Right lobe of liver (tissue), 6 donors: ENCODE data around the gene ATG5. TPM values are rescaled to one million over a fixed set of nuclear protein-coding genes. Genes with fewer than 3 reads are reported as not detected.
"Not testable (repeated sequence)": the region's sequence is repeated elsewhere in the genome, so short reads cannot be mapped to it uniquely, and the experiment has no call there.

Source experiments
- ATAC-seq, 4 donors: fragments of 200-7000 bp; cut with Tn5 transposase; one replicate each; pipeline ENCODE4 v1.9.1; 2020; ENCODE audit warnings: mild to moderate bottlenecking in 4 of 4, moderate library complexity in 4 of 4
- DNase-seq, 3 donors: peaks; one replicate each; pipeline ENCODE4 v3.0.0-alpha.2; 2020
- H3K27ac ChIP-seq, 3 donors: fragments of 200-600 bp; one replicate each; pipeline ENCODE4 v1.8.0; 2022
- H3K27me3 ChIP-seq, 2 donors: fragments of 200-600 bp; one replicate each; pipeline ENCODE4 v1.8.0; 2022
- H3K36me3 ChIP-seq, 4 donors: fragments of 200-600 bp; sonication (generic) in 1 of 4; one replicate each; pipeline versions ENCODE4 v1.5.1 to v1.8.0; 2017 to 2022; ENCODE audit warnings: control low read depth in 1 of 4
- H3K4me1 ChIP-seq, 4 donors: fragments of 200-600 bp; sonication (generic) in 1 of 4; one replicate each; pipeline versions ENCODE4 v1.5.1 to v1.8.0; 2017 to 2022; ENCODE audit warnings: control low read depth in 1 of 4
- H3K4me3 ChIP-seq, 3 donors: fragments of 200-600 bp; one replicate each; pipeline ENCODE4 v1.8.0; 2022
- H3K9me3 ChIP-seq, 4 donors: fragments of 200-600 bp; sonication (generic) in 1 of 4; one replicate each; pipeline versions ENCODE4 v1.5.1 to v1.8.0; 2017 to 2022; ENCODE audit warnings: control low read depth in 1 of 4
- POLR2A ChIP-seq: fragments of 450-650 bp; IDR thresholded peaks from one replicate; pipeline ENCODE4 v1.6.1; 2017; ENCODE audit warnings: antibody characterized with exemption, mild to moderate bottlenecking
- WGBS: methylation state at CpG from one replicate; pipeline ENCODE4 v1.1.6; 2018; ENCODE audit warnings: low coverage, low lambda C conversion rate; ENCODE audit not compliant: insufficient coverage; ENCODE audit errors: missing lambda C conversion rate; 5-methylcytosine and 5-hydroxymethylcytosine counted together
- intact Hi-C, 2 donors: fragments of 100-400 bp; cut with DNase I; formaldehyde crosslinking; loops; one replicate each; pipeline versions ENCODE4 v1.11.2 to v1.14.1; 2022
- total RNA-seq, 6 experiments: library from RNA; depleted of rRNA in 2 of 6; stranded (reverse); fragments of >200 nt in 2 of 6; fragmentation: NEBNext Ultra II Directional in 3 of 6; extraction: Animal tissue kit (Norgen Biotek cat#: 25700) in 3 of 6; gene quantifications; one replicate each; pipeline versions ENCODE4 v1.1.0 to v1.2.4, GENCODE V29; 2016 to 2023
- TF ChIP-seq, protein P1 (sequence below), 4 donors: fragments of 200-600 bp in 3 of 4; fragments of 450-650 bp in 1 of 4; IDR thresholded peaks; one replicate each; pipeline versions ENCODE4 v1.5.1 to v1.8.0; 2016 to 2022; ENCODE audit warnings: antibody characterized with exemption in 4 of 4, mild to moderate bottlenecking in 2 of 4
- donor health status: DM: no; HTN: yes; CAD: no.
- donor health status: DM: no; HTN: no; CAD: no.
- donor health status: DM: no; HTN: no; CAD: no.
- donor health status: DM: no; HTN: yes; CAD: no.
- donor health status: DM: no; HTN: yes; CAD: no.

Gene ATG5
- total RNA-seq, 6 experiments from 2014 or later: 12.8 to 27.8 (median 16.3) TPM

GRCh38 chr6:106244521-106244920, 81.0 kb downstream of the ATG5 start:
- ATAC-seq (peak; percentile 65 to 85 (median 76)), DNase-seq (no peak)
- intact Hi-C loops: no loop called here

DNA sequence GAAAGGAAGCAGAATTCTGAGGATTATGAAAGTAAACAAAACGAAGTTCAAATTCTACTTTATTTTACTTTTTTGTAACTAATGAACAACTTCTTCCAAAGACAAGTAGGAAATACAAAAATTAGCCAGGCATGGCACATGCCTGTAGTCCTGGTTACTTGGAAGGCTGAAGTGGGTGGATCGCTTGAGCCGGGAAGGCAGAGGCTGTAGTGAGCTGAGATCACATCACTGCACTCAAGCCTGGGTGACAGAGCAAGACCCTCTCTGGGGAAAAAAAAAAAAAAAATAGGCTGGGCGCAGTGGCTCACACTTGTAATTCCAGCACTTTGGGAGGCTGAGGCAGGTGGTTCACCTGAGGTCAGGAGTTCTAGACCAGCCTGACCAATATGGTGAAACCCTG, 82.3 kb downstream of the ATG5 start:
- DNase-seq (no peak), ATAC-seq (no peak)
- peaks cover 0 to 3% (median 0%) of the 10 kb centered on the region in 4 donors for H3K36me3 ChIP-seq
- WGBS: 86% methylated on average over 3 of the region's 4 CpGs
- H3K9me3 ChIP-seq: no peaks in the 10 kb centered on the region
- H3K27ac ChIP-seq: no peak overlapping the region
- no peak overlapping the region for H3K4me3 ChIP-seq
- no peaks in the 10 kb centered on the region for H3K27me3 ChIP-seq
- intact Hi-C loops: no loop called here
- peaks cover 0 to 14% (median 3%) of the 10 kb centered on the region in 4 donors for H3K4me1 ChIP-seq
- TF ChIP-seq, protein P1, sequence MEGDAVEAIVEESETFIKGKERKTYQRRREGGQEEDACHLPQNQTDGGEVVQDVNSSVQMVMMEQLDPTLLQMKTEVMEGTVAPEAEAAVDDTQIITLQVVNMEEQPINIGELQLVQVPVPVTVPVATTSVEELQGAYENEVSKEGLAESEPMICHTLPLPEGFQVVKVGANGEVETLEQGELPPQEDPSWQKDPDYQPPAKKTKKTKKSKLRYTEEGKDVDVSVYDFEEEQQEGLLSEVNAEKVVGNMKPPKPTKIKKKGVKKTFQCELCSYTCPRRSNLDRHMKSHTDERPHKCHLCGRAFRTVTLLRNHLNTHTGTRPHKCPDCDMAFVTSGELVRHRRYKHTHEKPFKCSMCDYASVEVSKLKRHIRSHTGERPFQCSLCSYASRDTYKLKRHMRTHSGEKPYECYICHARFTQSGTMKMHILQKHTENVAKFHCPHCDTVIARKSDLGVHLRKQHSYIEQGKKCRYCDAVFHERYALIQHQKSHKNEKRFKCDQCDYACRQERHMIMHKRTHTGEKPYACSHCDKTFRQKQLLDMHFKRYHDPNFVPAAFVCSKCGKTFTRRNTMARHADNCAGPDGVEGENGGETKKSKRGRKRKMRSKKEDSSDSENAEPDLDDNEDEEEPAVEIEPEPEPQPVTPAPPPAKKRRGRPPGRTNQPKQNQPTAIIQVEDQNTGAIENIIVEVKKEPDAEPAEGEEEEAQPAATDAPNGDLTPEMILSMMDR (IDR thresholded peaks at IDR 0.05): no peak
- no peak for TF ChIP-seq POLR2A

More at GRCh38 chr6:106244521-106244920, 81.0 kb downstream of the ATG5 start:
- H3K36me3 ChIP-seq: peaks cover 0 to 3% (median 0%) of the 10 kb centered on the region in 4 donors
- 35% methylated on average over 1 of the region's 1 CpG for WGBS
- H3K27me3 ChIP-seq: no peaks in the 10 kb centered on the region
- TF ChIP-seq, protein P1 (IDR thresholded peaks at IDR 0.05): no peak
- no peak for TF ChIP-seq POLR2A
- H3K4me1 ChIP-seq: peaks cover 0 to 14% (median 3%) of the 10 kb centered on the region in 4 donors
- H3K27ac ChIP-seq: no peak overlapping the region
- no peaks in the 10 kb centered on the region for H3K9me3 ChIP-seq
- no peak overlapping the region for H3K4me3 ChIP-seq

DNA sequence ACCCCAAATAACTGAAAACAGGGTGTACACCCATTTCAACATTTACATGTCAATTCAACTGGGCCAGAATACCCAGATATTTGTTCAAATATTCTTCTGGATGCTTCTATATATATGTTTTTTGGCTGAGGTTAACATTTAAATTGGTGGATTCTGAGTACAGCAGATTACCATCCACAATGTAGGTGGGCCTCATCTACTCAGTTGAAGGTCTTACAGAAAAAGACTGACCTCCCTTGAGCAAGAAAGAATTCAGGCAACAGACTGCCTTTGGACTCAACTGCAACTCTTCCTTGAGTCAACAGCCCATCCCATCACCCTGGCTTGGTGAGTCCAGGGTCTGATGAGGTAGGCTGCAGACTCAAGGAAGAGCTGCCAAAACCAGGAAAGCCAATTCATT, 84.1 kb downstream of the ATG5 start:
- Histone ChIP-seq H3K27ac (no peak overlapping the region), H3K4me3 (no peak overlapping the region), H3K9me3 (no peaks in the 10 kb centered on the region), H3K27me3 (no peaks in the 10 kb centered on the region), H3K4me1 (peaks cover 0 to 21% (median 3%) of the 10 kb centered on the region in 4 donors), H3K36me3 (peaks cover 0 to 2% (median 0%) of the 10 kb centered on the region in 4 donors)
- DNase-seq: no peak
- intact Hi-C loops: no loop called here
- no peak for TF ChIP-seq POLR2A
- TF ChIP-seq, protein P1 (IDR thresholded peaks at IDR 0.05): no peak
- ATAC-seq: no peak

DNA sequence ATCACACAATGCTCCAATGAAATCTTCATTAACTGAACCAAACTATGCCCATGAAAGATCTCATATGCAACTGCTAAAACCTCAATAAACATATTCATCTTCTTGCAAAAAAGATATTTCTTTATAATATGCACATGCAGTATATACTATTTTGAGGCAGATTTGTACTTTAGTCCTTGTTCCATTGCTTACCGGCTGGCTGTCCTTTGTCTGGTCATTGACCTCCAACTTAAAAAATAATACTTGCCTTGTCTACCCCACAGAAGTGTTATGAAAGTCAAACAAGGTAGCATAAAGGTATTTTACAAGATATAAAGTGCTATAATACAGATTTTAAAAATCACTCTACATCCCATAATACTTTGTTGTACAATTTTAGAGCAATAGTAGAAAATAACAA, 88.3 kb downstream of the ATG5 start:
- 35% methylated on average over 1 of the region's 1 CpG for WGBS
- DNase-seq: no peak

DNA sequence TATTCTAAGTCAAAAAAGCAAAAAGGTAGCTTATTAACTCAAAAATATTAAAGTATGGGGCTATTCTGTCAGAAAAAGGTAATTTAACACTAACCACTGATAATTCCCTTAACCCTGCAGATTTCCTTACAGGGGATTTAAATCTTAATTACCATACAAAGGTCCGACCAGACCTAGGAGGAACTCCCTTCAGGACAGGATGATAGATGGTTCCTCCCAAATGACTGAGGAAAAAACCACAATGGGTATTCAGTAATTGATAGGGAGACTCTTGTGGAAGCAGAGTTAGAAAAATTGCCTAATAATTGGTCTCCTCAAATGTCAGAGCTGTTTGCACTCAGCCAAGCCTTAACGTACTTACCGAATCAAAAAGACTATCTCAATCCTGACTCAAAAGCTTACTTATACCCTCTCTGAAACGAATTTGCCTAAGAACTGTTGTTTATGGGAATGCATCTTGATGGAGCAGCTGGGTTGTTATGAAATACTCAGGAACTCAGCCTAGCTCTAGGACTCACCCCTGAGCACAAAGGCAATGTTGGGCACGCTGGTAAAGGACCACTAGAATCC, 95.6 kb downstream of the ATG5 start:
- DNase-seq, H3K27ac ChIP-seq, intact Hi-C loops, ATAC-seq, H3K27me3 ChIP-seq, H3K36me3 ChIP-seq, H3K4me3 ChIP-seq, H3K9me3 ChIP-seq: not testable (repeated sequence)
- peaks cover 0 to 15% (median 2%) of the 10 kb centered on the region in 4 donors for H3K4me1 ChIP-seq
- WGBS: 78% methylated on average over 4 of the region's 5 CpGs

More for the DNA sequence above, 88.3 kb downstream of the ATG5 start:
- Histone ChIP-seq H3K27me3 (no peaks in the 10 kb centered on the region), H3K27ac (no peak overlapping the region), H3K9me3 (no peaks in the 10 kb centered on the region), H3K4me3 (no peak overlapping the region), H3K4me1 (peaks cover 0 to 7% (median 0%) of the 10 kb centered on the region in 4 donors), H3K36me3 (no peaks in the 10 kb centered on the region)
- TF ChIP-seq, protein P1 (IDR thresholded peaks at IDR 0.05): no peak
- no peak for TF ChIP-seq POLR2A
- intact Hi-C loops: no loop called here
- peak; percentile 54 to 72 (median 69) for ATAC-seq
